Stimulated activated CD8-positive, alpha-beta memory T cell treated with anti-CD3 and anti-CD28 coated beads, Interleukin-4, amount 100 ng/mL, for 48 hours (primary cell): ENCODE results near the gene KCNH4.
"Not testable (repeated sequence)": the region's sequence is repeated elsewhere in the genome, so short reads cannot be mapped to it uniquely, and the experiment has no call there.

Experiments
- DNase-seq: peaks from one replicate; pipeline ENCODE4 v3.0.0-alpha.2; 2020

Gene KCNH4

GRCh38 chr17:42177684-42178083, 3.3 kb downstream of the KCNH4 start:
- no peak for DNase-seq

DNA sequence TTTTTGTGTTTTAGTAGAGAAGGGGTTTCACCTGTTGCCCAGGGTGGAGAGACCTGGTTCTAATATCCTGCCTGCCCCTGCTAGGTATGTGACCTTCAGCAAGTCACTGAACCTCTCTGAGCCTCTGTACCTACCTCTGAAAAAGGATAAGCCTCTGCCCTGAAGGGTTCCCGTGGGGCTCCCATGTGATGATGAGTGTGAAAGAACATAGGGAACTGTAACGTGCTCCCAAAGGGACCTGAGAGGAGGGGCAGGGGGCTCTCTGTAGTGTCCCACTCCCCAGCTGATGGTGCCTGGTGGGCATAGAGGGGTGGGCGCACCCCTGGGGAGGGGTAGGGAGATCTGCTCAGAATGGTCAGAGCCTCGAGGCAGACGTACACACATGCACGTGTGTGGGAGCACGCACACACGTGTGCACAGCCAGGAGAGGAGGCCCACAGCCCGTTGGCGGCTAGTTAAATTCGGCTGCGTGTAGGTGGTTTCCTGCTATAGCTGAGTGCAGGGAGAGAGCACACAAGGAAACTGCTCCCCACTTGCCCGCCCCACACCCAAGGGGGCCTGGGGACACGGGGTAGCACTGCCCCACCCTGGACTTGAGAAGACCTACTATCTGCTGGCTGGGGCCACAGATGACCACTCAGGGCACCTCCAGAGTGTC, 6.7 kb downstream of the KCNH4 start:
- DNase-seq, result no peak

GRCh38 chr17:42171831-42172230, 9.1 kb downstream of the KCNH4 start:
- DNase-seq, result no peak

DNA sequence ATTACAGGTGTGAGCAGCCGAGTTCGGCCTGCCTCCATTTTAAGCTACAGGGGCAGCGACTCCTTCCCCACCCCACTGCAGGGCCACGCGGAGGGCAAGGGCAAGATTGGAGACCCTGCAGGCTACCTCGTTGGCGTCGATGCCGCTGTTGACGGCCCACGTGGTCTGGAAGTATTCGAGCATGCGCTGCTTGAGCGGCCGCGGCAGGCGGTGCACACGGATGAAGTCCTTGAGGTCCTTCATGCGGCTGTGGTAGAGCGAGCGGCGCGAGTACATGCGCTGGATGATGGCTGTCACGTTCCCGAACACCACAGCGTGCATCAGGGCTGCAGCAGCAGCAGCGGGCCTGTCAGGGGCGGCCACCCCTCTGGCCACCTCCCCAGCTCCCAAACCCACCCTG, 11.6 kb downstream of the KCNH4 start:
- DNase-seq, result no peak

DNA sequence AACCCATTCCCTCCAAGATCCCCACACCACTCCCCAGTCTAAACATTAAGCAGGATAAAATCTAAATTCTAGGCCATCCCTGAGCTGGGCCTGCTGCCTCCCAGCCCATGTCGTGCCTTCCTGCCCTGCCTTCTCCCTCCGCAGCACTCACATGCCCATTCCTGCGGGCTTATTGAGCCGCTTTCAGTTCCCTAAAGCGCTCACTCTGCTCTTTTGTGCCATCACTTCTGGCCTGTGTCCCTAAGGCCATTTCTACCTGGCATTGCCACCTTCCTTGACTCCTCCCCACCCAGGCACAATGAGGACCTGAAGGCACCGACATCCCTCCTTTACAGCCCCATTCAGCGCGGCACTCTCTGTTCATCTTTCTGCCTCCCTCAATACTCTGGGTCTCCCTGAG, 13.1 kb downstream of the KCNH4 start:
- DNase-seq, result no peak

GRCh38 chr17:42166196-42166763, 14.7 kb downstream of the KCNH4 start:
- no peak for DNase-seq

GRCh38 chr17:42165751-42166150, 15.2 kb downstream of the KCNH4 start:
- no peak for DNase-seq

GRCh38 chr17:42163696-42164407, 17.1 kb downstream of the KCNH4 start:
- no peak for DNase-seq

DNA sequence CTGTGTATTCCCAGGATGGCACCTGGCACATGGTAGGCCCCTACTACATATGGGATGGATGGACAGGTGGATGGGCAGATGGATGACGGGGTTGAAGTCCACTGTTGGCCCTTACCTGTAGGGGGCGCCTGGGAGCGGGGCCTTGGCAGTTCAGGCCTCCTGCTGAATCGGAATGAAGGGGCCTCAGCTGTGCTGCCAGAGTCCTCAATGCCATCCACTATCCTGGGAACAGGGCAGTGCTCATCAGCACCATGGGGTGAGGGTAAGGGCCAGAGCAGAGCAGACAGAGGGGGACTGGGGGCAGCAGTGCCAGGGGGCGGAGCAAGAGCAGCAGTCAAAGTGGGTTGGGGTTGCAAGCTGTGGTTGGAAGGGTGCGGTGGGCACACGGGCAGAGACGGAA, 17.8 kb downstream of the KCNH4 start:
- DNase-seq, result peak; percentile 84

- DNase-seq, result no peak
These were observed 20.4 kb downstream of the KCNH4 start for GRCh38 chr17:42160531-42160910.

GRCh38 chr17:42159796-42160530, 21.0 kb downstream of the KCNH4 start:
- DNase-seq, result no peak

- no peak for DNase-seq
These were observed 25.3 kb downstream of the KCNH4 start for GRCh38 chr17:42155614-42156045.

DNA sequence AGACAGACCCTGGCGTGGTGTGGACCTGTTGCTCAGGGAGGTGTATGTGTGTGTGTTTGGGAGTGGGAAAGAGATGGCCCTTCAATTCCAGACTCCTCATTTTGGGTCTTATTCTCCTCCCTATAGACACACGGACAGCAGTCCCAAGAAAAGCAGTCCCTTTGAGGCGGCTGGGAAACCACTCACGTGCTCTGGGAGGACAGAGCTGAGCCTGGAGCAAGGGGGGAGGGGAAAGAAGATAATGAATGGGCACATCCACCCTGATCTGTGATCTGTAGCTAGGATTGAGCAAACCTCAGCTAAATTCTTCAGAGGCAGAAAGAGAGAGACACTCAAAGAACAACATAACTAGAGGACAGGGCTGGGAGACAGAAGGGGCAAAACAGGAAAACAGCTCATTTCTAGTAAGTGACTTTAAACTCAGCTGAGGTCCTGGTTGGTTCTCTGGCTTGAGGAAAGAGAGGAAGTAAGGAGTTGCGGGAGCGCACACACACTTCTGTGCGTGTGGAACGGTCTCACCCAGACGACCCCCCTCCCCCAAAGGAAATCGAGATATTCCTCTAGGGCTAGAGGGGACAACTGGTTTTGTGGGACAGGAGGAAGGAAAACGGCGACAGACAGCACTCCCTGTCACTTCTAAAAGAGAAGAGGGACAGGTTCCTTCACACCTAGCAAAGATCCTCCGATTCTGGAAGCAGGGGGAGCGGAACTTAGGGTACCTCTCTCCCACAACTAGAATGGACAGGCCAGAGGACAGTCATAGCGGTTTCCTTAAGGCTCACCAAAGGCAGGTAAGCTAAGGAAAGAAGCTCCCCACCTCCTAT, 26.8 kb downstream of the KCNH4 start:
- no peak for DNase-seq

DNA sequence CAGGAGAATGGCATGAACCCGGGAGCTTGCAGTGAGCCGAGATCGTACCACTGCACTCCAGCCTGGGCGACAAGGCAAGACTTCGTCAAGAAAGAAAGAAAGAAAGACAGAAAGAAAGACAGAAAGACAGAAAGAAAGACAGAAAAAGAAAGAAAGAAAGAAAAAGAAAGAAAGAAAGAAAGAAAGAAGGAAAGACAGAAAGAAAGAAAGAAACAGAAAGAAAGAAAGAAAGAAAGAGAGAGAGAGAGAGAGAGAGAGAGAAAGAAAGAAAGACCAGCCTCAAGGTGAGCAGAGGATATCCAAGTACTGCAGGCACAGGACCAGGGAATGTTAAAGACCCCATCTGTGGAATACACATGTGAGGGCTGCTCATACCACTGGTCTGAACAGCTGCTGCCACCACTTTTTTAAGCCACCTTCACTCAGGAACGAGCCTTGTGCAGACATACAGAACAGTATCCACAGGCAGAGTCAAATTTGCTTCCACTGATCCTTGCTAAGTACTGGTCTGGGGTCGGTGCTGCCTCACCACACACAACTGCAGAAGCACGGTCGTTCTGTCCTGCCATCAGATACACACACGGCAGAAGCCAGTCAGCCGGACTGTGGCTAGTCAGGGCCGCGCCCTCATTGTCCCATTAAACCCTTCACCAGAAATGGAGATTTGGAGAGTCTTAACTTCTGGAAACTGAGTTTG, 33.9 kb downstream of the KCNH4 start:
- no peak for DNase-seq

DNA sequence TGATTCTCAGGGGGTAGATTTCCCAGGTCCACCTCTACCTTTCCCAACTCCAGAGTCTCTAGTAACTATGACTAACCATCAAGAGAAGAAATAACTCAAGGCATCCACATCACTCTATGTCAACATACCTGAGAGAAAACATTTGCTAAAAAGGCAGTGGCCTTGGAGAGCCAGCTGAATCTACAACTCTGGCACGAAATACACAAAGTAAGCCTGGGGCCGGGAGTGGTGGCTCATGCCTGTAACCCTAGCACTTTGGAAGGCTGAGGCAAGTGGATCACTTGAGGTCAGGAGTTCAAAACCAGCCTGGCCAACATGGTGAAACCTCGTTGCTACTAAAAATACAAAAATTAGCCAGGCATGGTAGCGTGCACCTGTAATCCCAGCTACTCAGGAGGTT, 37.8 kb downstream of the KCNH4 start:
- DNase-seq, result not testable (repeated sequence)

- no peak for DNase-seq
These were observed 38.5 kb downstream of the KCNH4 start for GRCh38 chr17:42142371-42142896.

- DNase-seq, result no peak
These were observed 39.6 kb downstream of the KCNH4 start for GRCh38 chr17:42141382-42141781.

GRCh38 chr17:42140690-42141089, 40.3 kb downstream of the KCNH4 start:
- DNase-seq, result not testable (repeated sequence)

- no peak for DNase-seq
These were observed 42.0 kb downstream of the KCNH4 start for GRCh38 chr17:42138749-42139492.

DNA sequence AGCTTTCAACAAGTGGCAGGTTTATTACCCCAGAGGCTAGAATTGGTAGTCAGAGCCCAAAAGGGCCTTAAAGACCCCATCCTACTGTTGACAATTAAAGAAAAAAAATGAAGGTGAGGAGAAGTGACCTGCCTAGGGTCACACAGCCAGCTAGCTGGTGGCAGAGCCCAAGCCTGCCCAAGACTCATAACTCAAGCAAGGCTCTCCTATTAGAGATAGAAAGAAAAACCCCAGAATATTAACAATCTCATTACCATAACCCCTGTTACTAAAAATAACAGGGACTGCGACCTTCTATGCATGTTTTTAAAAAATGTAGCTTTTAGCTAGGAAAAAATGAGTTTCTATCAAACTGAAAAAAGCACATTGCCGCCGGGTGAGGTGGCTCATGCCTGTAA, 44.3 kb downstream of the KCNH4 start:
- no peak for DNase-seq
